HEK293 (cell line): ENCODE results near the gene MIF4GD.
A peak's percentile ranks its signal among the peaks of the same experiment; 100 is the strongest.

Experiments
- BCL11A ChIP-seq: fragments of 450-650 bp; formaldehyde crosslinking; IDR thresholded peaks from 2 replicates; pipeline ENCODE4 v1.5.1; 2016; ENCODE audit warnings: low read depth, missing biosample characterization, missing genetic modification characterization
- EGR2 ChIP-seq: fragments of 450-650 bp; formaldehyde crosslinking; IDR thresholded peaks from 2 replicates; pipeline ENCODE4 v1.5.1; 2016; ENCODE audit warnings: low read depth, missing biosample characterization, missing genetic modification characterization
- INSM2 ChIP-seq: fragments of 450-650 bp; formaldehyde crosslinking; IDR thresholded peaks from 2 replicates; pipeline ENCODE4 v1.5.1; 2016; ENCODE audit warnings: missing biosample characterization, missing genetic modification characterization
- KLF10 ChIP-seq: fragments of 450-650 bp; IDR thresholded peaks from 2 replicates; pipeline ENCODE4 v1.5.1; 2018; ENCODE audit warnings: missing biosample characterization, mild to moderate bottlenecking, missing genetic modification characterization
- PATZ1 ChIP-seq: fragments of 450-650 bp; formaldehyde crosslinking; IDR thresholded peaks from 2 replicates; pipeline ENCODE4 v1.5.1; 2016; ENCODE audit warnings: missing biosample characterization, missing genetic modification characterization
- ZBTB11 ChIP-seq: fragments of 450-650 bp; formaldehyde crosslinking; conservative IDR thresholded peaks from 2 replicates; pipeline ENCODE4 v1.5.1; 2016; ENCODE audit warnings: low read depth, missing biosample characterization, missing genetic modification characterization
- ZBTB20 ChIP-seq: fragments of 450-650 bp; formaldehyde crosslinking; IDR thresholded peaks from 2 replicates; pipeline ENCODE4 v1.5.1; 2016; ENCODE audit warnings: missing biosample characterization, missing genetic modification characterization
- ZBTB44 ChIP-seq: fragments of 450-650 bp; IDR thresholded peaks from 2 replicates; pipeline ENCODE4 v1.5.1; 2018; ENCODE audit warnings: missing biosample characterization, mild to moderate bottlenecking, missing genetic modification characterization
- ZNF10 ChIP-seq: fragments of 450-650 bp; formaldehyde crosslinking; IDR thresholded peaks from 2 replicates; pipeline ENCODE4 v1.5.1; 2017; ENCODE audit warnings: missing biosample characterization, missing genetic modification characterization
- ZNF274 ChIP-seq, 2 experiments: fragments of 200-500 bp in 1 of 2; fragments of 450-650 bp in 1 of 2; sonication (Bioruptor generic) in 1 of 2; formaldehyde crosslinking in 1 of 2; IDR thresholded peaks; 2 replicates each; pipeline versions ENCODE4 v1.5.1 to v1.6.1; 2014 to 2016; ENCODE audit warnings: borderline replicate concordance in 1 of 2, inconsistent platforms in 1 of 2, low read length in 1 of 2, missing biosample characterization in 1 of 2, missing genetic modification characterization in 1 of 2
- ZNF324 ChIP-seq: fragments of 450-650 bp; formaldehyde crosslinking; IDR thresholded peaks from 2 replicates; pipeline ENCODE4 v1.5.1; 2016; ENCODE audit warnings: missing biosample characterization, missing genetic modification characterization
- ZNF354C ChIP-seq: fragments of 450-650 bp; formaldehyde crosslinking; IDR thresholded peaks from 2 replicates; pipeline ENCODE4 v1.5.1; 2016; ENCODE audit warnings: missing biosample characterization, missing genetic modification characterization, low read depth, borderline replicate concordance
- ZNF423 ChIP-seq: fragments of 450-650 bp; formaldehyde crosslinking; IDR thresholded peaks from 2 replicates; pipeline ENCODE4 v1.5.1; 2016; ENCODE audit warnings: missing biosample characterization, missing genetic modification characterization
- ZNF549 ChIP-seq: fragments of 450-650 bp; IDR thresholded peaks from 2 replicates; pipeline ENCODE4 v1.5.1; 2018; ENCODE audit warnings: missing biosample characterization, missing genetic modification characterization, mild to moderate bottlenecking, inconsistent platforms, moderate library complexity
- ZNF558 ChIP-seq: fragments of 450-650 bp; formaldehyde crosslinking; IDR thresholded peaks from 2 replicates; pipeline ENCODE4 v1.5.1; 2016; ENCODE audit warnings: missing biosample characterization, missing genetic modification characterization
- ZNF600 ChIP-seq: fragments of 450-650 bp; formaldehyde crosslinking; IDR thresholded peaks from 2 replicates; pipeline ENCODE4 v1.5.1; 2016; ENCODE audit warnings: missing biosample characterization, missing genetic modification characterization
- ZNF629 ChIP-seq: fragments of 450-650 bp; formaldehyde crosslinking; IDR thresholded peaks from 2 replicates; pipeline ENCODE4 v1.5.1; 2017; ENCODE audit warnings: missing biosample characterization, missing genetic modification characterization
- ZNF777 ChIP-seq: fragments of 450-650 bp; formaldehyde crosslinking; IDR thresholded peaks from 2 replicates; pipeline ENCODE4 v1.5.1; 2017; ENCODE audit warnings: missing biosample characterization, missing genetic modification characterization, borderline replicate concordance
- ZNF785 ChIP-seq: fragments of 450-650 bp; formaldehyde crosslinking; IDR thresholded peaks from 2 replicates; pipeline ENCODE4 v1.5.1; 2016; ENCODE audit warnings: missing biosample characterization, missing genetic modification characterization
- ZSCAN16 ChIP-seq: fragments of 450-650 bp; formaldehyde crosslinking; IDR thresholded peaks from 2 replicates; pipeline ENCODE4 v1.5.1; 2016; ENCODE audit warnings: missing biosample characterization, missing genetic modification characterization
- ZSCAN30 ChIP-seq: fragments of 450-650 bp; IDR thresholded peaks from 2 replicates; pipeline ENCODE4 v1.5.1; 2018; ENCODE audit warnings: missing biosample characterization, mild to moderate bottlenecking, missing genetic modification characterization, moderate library complexity
- TF ChIP-seq, protein P1 (sequence below): fragments of 450-650 bp; formaldehyde crosslinking; optimal IDR thresholded peaks from 2 replicates; pipeline ENCODE3; 2016; ENCODE audit warnings: missing biosample characterization, mild to moderate bottlenecking, missing genetic modification characterization
- TF ChIP-seq, protein P2 (sequence below): fragments of 450-650 bp; formaldehyde crosslinking; IDR thresholded peaks from 2 replicates; pipeline ENCODE4 v1.5.1; 2016; ENCODE audit warnings: missing biosample characterization, missing genetic modification characterization
- TF ChIP-seq, protein P3 (sequence below): fragments of 450-650 bp; formaldehyde crosslinking; IDR thresholded peaks from 2 replicates; pipeline ENCODE4 v1.5.1; 2016; ENCODE audit warnings: missing biosample characterization, missing genetic modification characterization

Gene MIF4GD

DNA sequence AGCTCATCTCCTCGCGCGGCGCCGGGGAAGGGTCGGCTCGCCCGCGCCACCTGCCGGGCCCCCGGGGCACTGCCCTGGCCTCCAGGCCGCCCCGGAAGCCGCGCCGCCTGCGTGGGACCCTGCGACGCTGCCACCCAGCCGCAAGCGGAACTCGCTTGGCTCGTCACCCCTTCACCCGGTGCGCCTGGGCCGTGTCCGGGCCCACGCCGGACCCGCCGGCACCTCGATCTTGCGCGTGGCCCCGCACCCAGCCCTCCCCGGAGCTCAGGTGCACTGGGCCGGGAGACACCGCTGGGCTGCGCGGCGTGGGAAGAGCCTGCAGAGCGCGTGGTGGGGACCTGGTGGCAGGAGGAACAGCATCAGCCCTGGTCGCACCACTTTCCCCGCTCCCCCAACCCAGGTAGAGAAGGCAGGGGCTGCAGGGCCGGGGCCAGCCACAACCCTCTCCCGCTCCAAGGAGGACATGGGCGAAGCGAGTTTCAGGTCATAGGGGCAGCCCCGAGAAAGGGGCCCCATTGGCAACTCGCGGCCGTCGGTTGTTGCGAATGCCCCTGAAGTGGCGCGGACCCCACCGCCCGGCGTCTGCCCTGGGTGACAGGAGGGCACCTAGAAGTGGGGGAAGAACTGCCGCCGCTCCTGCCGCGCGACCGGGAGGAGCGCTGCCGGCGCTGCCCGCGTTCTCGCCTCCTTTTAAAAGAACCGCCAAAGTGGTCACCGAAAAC, 363 bp upstream of the MIF4GD start (continued):
- TF ChIP-seq, protein P1, sequence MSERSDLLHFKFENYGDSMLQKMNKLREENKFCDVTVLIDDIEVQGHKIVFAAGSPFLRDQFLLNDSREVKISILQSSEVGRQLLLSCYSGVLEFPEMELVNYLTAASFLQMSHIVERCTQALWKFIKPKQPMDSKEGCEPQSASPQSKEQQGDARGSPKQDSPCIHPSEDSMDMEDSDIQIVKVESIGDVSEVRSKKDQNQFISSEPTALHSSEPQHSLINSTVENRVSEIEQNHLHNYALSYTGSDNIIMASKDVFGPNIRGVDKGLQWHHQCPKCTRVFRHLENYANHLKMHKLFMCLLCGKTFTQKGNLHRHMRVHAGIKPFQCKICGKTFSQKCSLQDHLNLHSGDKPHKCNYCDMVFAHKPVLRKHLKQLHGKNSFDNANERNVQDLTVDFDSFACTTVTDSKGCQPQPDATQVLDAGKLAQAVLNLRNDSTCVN: peak; percentile 85
- peak; percentile 66 for TF ChIP-seq PATZ1 (tag by site-specific recombination)
- TF ChIP-seq ZSCAN30 (tag by site-specific recombination): peak; percentile 24
- TF ChIP-seq ZNF324: 0 out of 2 replicates have a peak, but pooled peaks have one; percentile 31
- 0 out of 2 replicates have a peak, but pooled peaks have one; percentile 58 for TF ChIP-seq ZNF785
- TF ChIP-seq, protein P2, sequence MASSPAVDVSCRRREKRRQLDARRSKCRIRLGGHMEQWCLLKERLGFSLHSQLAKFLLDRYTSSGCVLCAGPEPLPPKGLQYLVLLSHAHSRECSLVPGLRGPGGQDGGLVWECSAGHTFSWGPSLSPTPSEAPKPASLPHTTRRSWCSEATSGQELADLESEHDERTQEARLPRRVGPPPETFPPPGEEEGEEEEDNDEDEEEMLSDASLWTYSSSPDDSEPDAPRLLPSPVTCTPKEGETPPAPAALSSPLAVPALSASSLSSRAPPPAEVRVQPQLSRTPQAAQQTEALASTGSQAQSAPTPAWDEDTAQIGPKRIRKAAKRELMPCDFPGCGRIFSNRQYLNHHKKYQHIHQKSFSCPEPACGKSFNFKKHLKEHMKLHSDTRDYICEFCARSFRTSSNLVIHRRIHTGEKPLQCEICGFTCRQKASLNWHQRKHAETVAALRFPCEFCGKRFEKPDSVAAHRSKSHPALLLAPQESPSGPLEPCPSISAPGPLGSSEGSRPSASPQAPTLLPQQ (tag by site-specific recombination): peak; percentile 54; the same call in 1 of the 2 replicates
- TF ChIP-seq ZNF354C (tag by site-specific recombination): no peak
- TF ChIP-seq ZNF629 (tag by site-specific recombination): peak; percentile 33; the same call in 1 of the 2 replicates
- 0 out of 2 replicates have a peak, but pooled peaks have one; percentile 17 for TF ChIP-seq ZNF777 (tag by site-specific recombination)
- TF ChIP-seq, protein P3, sequence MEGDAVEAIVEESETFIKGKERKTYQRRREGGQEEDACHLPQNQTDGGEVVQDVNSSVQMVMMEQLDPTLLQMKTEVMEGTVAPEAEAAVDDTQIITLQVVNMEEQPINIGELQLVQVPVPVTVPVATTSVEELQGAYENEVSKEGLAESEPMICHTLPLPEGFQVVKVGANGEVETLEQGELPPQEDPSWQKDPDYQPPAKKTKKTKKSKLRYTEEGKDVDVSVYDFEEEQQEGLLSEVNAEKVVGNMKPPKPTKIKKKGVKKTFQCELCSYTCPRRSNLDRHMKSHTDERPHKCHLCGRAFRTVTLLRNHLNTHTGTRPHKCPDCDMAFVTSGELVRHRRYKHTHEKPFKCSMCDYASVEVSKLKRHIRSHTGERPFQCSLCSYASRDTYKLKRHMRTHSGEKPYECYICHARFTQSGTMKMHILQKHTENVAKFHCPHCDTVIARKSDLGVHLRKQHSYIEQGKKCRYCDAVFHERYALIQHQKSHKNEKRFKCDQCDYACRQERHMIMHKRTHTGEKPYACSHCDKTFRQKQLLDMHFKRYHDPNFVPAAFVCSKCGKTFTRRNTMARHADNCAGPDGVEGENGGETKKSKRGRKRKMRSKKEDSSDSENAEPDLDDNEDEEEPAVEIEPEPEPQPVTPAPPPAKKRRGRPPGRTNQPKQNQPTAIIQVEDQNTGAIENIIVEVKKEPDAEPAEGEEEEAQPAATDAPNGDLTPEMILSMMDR: peak; percentile 69
- TF ChIP-seq EGR2: 0 out of 2 replicates have a peak, but pooled peaks have one; percentile 41
- no peak for TF ChIP-seq ZNF558 (tag by site-specific recombination)
- TF ChIP-seq INSM2 (tag by site-specific recombination): peak; percentile 10; the same call in 1 of the 2 replicates
- TF ChIP-seq ZNF549 (tag by site-specific recombination): no peak
- peak; percentile 89 for TF ChIP-seq ZBTB20 (tag by site-specific recombination)
- TF ChIP-seq BCL11A (tag by site-specific recombination): 0 out of 2 replicates have a peak, but pooled peaks have one; percentile 11
- TF ChIP-seq ZNF600 (tag by site-specific recombination): peak; percentile 40
- peak; percentile 62 for TF ChIP-seq ZNF423 (tag by site-specific recombination)
- peak; percentile 34; the same call in 1 of the 2 replicates for TF ChIP-seq KLF10 (tag by site-specific recombination)
- TF ChIP-seq ZNF10 (tag by site-specific recombination): peak; percentile 39; the same call in 1 of the 2 replicates
- no peak for TF ChIP-seq ZSCAN16
- TF ChIP-seq ZBTB11: peak; percentile 91
- peak; percentile 13; the same call in 1 of the 2 replicates for TF ChIP-seq ZBTB44
- TF ChIP-seq ZNF274 (IDR thresholded peaks at IDR 0.05; ENCODE audit: low read length): no peak
- no peak for TF ChIP-seq ZNF274 (tag by site-specific recombination; IDR thresholded peaks at IDR 0.05; ENCODE audit: borderline replicate concordance)
